SU-DHL-6 (cell line): ENCODE measurements around the gene GDF10.

ENCODE experiments used
- CTCF ChIP-seq: fragments of 200-600 bp; sonication (generic); IDR thresholded peaks from one replicate; pipeline ENCODE4 v1.5.1; 2017; ENCODE audit warnings: antibody characterized with exemption, mild to moderate bottlenecking, low read length, moderate library complexity; ENCODE audit not compliant: insufficient read depth, poor library complexity, severe bottlenecking
- EZH2phosphoT487 ChIP-seq: fragments of 200-600 bp; sonication (generic), shearing (Covaris generic); conservative IDR thresholded peaks from 2 replicates; pipeline ENCODE4 v1.6.1; 2018; ENCODE audit warnings: mild to moderate bottlenecking, antibody characterized with exemption, low read length, moderate library complexity, mixed read lengths

- no peak for TF ChIP-seq CTCF
- no peak for TF ChIP-seq EZH2phosphoT487
Observed at GRCh38 chr10:47266602-47267001, 33.4 kb upstream of the GDF10 start.
